Suprapubic skin (tissue), 4 donors: ENCODE results near the gene RENBP.

Source experiments
- EP300 ChIP-seq: sonication (generic); formaldehyde crosslinking; IDR thresholded peaks from one replicate; pipeline ENCODE4 v1.6.1; 2017; ENCODE audit warnings: antibody characterized with exemption
- POLR2A ChIP-seq, 2 donors: fragments of 450-650 bp; IDR thresholded peaks; one replicate each; pipeline ENCODE4 v1.6.1; 2017; ENCODE audit warnings: antibody characterized with exemption in 2 of 2, mild to moderate bottlenecking in 2 of 2, moderate library complexity in 2 of 2
- POLR2AphosphoS5 ChIP-seq, 3 donors: sonication (generic); formaldehyde crosslinking; IDR thresholded peaks; one replicate each; pipeline ENCODE4 v1.6.1; 2017; ENCODE audit warnings: antibody characterized with exemption in 3 of 3
- TF ChIP-seq, protein P1 (sequence below), 2 donors: fragments of 200-600 bp in 1 of 2; fragments of 450-650 bp in 1 of 2; sonication (generic) in 1 of 2; IDR thresholded peaks; one replicate each; pipeline ENCODE4 v1.5.1; 2016 to 2019; ENCODE audit warnings: antibody characterized with exemption in 2 of 2, mild to moderate bottlenecking in 1 of 2, moderate library complexity in 1 of 2

- TF ChIP-seq EP300, result no peak
- TF ChIP-seq POLR2A (IDR thresholded peaks at IDR 0.05), result no peak
- TF ChIP-seq, protein P1, sequence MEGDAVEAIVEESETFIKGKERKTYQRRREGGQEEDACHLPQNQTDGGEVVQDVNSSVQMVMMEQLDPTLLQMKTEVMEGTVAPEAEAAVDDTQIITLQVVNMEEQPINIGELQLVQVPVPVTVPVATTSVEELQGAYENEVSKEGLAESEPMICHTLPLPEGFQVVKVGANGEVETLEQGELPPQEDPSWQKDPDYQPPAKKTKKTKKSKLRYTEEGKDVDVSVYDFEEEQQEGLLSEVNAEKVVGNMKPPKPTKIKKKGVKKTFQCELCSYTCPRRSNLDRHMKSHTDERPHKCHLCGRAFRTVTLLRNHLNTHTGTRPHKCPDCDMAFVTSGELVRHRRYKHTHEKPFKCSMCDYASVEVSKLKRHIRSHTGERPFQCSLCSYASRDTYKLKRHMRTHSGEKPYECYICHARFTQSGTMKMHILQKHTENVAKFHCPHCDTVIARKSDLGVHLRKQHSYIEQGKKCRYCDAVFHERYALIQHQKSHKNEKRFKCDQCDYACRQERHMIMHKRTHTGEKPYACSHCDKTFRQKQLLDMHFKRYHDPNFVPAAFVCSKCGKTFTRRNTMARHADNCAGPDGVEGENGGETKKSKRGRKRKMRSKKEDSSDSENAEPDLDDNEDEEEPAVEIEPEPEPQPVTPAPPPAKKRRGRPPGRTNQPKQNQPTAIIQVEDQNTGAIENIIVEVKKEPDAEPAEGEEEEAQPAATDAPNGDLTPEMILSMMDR (IDR thresholded peaks at IDR 0.05), result no peak
- TF ChIP-seq POLR2AphosphoS5 (IDR thresholded peaks at IDR 0.05), result no peak
Observed at GRCh38 chrX:153939573-153939972, 4.9 kb downstream of the RENBP start.
